Measurements from ENCODE around the gene MYOCD.

DNA sequence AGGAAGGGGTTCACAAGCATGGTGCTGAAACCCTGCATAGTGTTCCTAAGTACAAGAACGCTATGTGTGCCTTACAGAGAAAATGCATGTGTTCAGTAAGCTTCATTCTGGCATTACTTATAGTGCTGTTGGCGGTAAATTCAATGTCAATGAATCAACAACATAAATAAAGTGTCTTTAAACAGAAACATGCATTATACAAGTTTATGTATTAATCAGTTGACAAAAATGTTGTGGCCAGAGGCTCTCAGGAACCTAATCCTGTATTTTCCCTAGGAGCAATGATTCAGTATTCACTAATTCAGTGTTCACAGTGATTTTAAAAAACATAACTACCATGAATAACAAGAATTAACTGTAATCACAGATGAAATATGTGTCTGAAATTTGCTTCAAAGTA is 47.1 kb upstream of the MYOCD start:
- no peak for TF ChIP-seq ARNT (IDR thresholded peaks at IDR 0.05)
- TF ChIP-seq HDGF (IDR thresholded peaks at IDR 0.05; ENCODE audit: borderline replicate concordance) = no peak
- no peak for TF ChIP-seq FOXA1 (IDR thresholded peaks at IDR 0.05)
